ENCODE data around the gene TSPYL1.

TSPYL1 gene

GRCh38 chr6:116256694-116257093 lies 23.0 kb downstream of the TSPYL1 start:
- no peak for TF ChIP-seq ZNF274 (IDR thresholded peaks at IDR 0.05; ENCODE audit: low read depth, low read length)
- no peak overlapping the region for H3K4me3 ChIP-seq (ENCODE audit: low read length)

- no peak for TF ChIP-seq ZNF274 (IDR thresholded peaks at IDR 0.05; ENCODE audit: low read depth, low read length)
- no peak overlapping the region; the same call in 1 of the 2 replicates for H3K4me3 ChIP-seq (ENCODE audit: low read length)
These were observed 24.4 kb downstream of the TSPYL1 start for GRCh38 chr6:116255246-116255800.

- TF ChIP-seq ZNF274 (IDR thresholded peaks at IDR 0.05; ENCODE audit: low read depth, low read length): no peak
- H3K4me3 ChIP-seq (ENCODE audit: low read length): peak overlapping the region; percentile 89
These were observed 25.3 kb downstream of the TSPYL1 start for GRCh38 chr6:116254297-116255056.

GRCh38 chr6:116253505-116254296 lies 26.0 kb downstream of the TSPYL1 start, which contains the start of gene TSPYL4:
TSS of gene TSPYL4 (minus strand) at chr6:116254075. CDS start at chr6:116254008, 67 bp downstream.
- H3K4me3 ChIP-seq (ENCODE audit: low read length): peak within 1 kb of the TSS; percentile 89
- no peak for TF ChIP-seq ZNF274 (IDR thresholded peaks at IDR 0.05; ENCODE audit: low read depth, low read length)

- no peak for TF ChIP-seq ZNF274 (IDR thresholded peaks at IDR 0.05; ENCODE audit: low read depth, low read length)
These were observed 26.6 kb downstream of the TSPYL1 start for GRCh38 chr6:116253188-116253504.

GRCh38 chr6:116251568-116252384 lies 28.0 kb downstream of the TSPYL1 start:
- no peak for TF ChIP-seq ZNF274 (IDR thresholded peaks at IDR 0.05; ENCODE audit: low read depth, low read length)

More at GRCh38 chr6:116253188-116253504, 26.6 kb downstream of the TSPYL1 start:
- peak overlapping the region; percentile 89 for H3K4me3 ChIP-seq (ENCODE audit: low read length)

GRCh38 chr6:116248577-116248976 lies 31.2 kb downstream of the TSPYL1 start:
- H3K4me3 ChIP-seq (ENCODE audit: low read length): no peak overlapping the region
- TF ChIP-seq ZNF274 (IDR thresholded peaks at IDR 0.05; ENCODE audit: low read depth, low read length): no peak

More at GRCh38 chr6:116251568-116252384, 28.0 kb downstream of the TSPYL1 start:
- H3K4me3 ChIP-seq (ENCODE audit: low read length): peak overlapping the region; percentile 32; the same call in 1 of the 2 replicates

- TF ChIP-seq ZNF274 (IDR thresholded peaks at IDR 0.05; ENCODE audit: low read depth, low read length): no peak
- H3K4me3 ChIP-seq (ENCODE audit: low read length): no peak overlapping the region
These were observed 32.4 kb downstream of the TSPYL1 start for GRCh38 chr6:116247285-116247684.

- no peak overlapping the region for H3K4me3 ChIP-seq (ENCODE audit: low read length)
- TF ChIP-seq ZNF274 (IDR thresholded peaks at IDR 0.05; ENCODE audit: low read depth, low read length): no peak
These were observed 33.6 kb downstream of the TSPYL1 start for GRCh38 chr6:116246089-116246488.

GRCh38 chr6:116244284-116244683 lies 35.4 kb downstream of the TSPYL1 start:
- TF ChIP-seq ZNF274 (IDR thresholded peaks at IDR 0.05; ENCODE audit: low read depth, low read length): no peak
- H3K4me3 ChIP-seq (ENCODE audit: low read length): no peak overlapping the region

GRCh38 chr6:116239856-116240255 lies 39.9 kb downstream of the TSPYL1 start:
- TF ChIP-seq ZNF274 (IDR thresholded peaks at IDR 0.05; ENCODE audit: low read depth, low read length): no peak

GRCh38 chr6:116239256-116239655 lies 40.5 kb downstream of the TSPYL1 start:
- H3K4me3 ChIP-seq (ENCODE audit: low read length): no peak overlapping the region
- no peak for TF ChIP-seq ZNF274 (IDR thresholded peaks at IDR 0.05; ENCODE audit: low read depth, low read length)

More at GRCh38 chr6:116239856-116240255, 39.9 kb downstream of the TSPYL1 start:
- H3K4me3 ChIP-seq (ENCODE audit: low read length): no peak overlapping the region

- H3K4me3 ChIP-seq (ENCODE audit: low read length): no peak overlapping the region
- TF ChIP-seq ZNF274 (IDR thresholded peaks at IDR 0.05; ENCODE audit: low read depth, low read length): no peak
These were observed 41.6 kb downstream of the TSPYL1 start for GRCh38 chr6:116238083-116238482.

- TF ChIP-seq ZNF274 (IDR thresholded peaks at IDR 0.05; ENCODE audit: low read depth, low read length): no peak
These were observed 45.0 kb downstream of the TSPYL1 start for GRCh38 chr6:116234689-116235088.

More at GRCh38 chr6:116234689-116235088, 45.0 kb downstream of the TSPYL1 start:
- H3K4me3 ChIP-seq (ENCODE audit: low read length): no peak overlapping the region
